Stomach (tissue), 4 donors: Measurements from ENCODE around the gene HTR3C.

Source experiments
- EP300 ChIP-seq: sonication (generic); formaldehyde crosslinking; IDR thresholded peaks from one replicate; pipeline ENCODE4 v1.6.1; 2017; ENCODE audit warnings: antibody characterized with exemption
- TF ChIP-seq, protein P1 (sequence below), 7 experiments: fragments of 450-650 bp in 4 of 7; fragments of 200-600 bp in 3 of 7; sonication (generic) in 3 of 7; IDR thresholded peaks; one replicate each; pipeline ENCODE4 v1.5.1; 2016 to 2019; ENCODE audit warnings: antibody characterized with exemption in 7 of 7, control low read depth in 2 of 7, mild to moderate bottlenecking in 1 of 7

DNA sequence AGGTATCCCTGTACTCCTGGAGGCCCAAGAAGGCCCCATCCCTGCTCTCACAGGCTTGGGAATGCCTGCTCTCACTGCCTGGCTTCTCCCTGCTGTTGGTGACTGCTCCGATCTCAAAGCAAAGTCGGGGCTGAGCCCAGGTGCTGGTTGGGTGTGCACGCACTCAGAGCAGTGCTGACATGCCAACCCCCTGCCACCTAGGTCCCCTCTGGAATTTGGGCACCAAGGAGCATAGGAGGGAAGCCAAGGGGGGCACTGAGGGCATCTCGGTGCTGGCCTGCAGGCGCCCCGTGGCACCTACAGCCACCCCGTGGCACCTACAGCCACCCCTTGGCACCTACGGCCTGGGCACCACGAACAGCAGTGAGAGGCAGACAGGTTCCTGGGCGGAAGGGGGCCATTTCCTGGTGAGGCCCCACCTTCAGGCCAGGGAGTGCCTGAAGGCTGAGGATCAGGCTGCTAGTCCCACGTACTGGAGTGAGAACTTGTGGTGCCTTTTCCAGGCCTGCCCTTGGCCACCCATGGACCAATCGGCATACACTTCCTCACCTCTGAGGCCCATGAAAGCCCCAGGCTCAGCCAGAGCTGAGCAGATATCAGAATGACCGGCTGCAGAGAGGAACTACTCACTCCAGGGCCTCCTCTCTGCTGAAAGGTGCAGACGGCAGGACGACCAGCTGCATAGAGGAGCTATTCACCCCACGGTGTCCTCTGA, 28.4 kb downstream of the HTR3C start:
- TF ChIP-seq, protein P1, sequence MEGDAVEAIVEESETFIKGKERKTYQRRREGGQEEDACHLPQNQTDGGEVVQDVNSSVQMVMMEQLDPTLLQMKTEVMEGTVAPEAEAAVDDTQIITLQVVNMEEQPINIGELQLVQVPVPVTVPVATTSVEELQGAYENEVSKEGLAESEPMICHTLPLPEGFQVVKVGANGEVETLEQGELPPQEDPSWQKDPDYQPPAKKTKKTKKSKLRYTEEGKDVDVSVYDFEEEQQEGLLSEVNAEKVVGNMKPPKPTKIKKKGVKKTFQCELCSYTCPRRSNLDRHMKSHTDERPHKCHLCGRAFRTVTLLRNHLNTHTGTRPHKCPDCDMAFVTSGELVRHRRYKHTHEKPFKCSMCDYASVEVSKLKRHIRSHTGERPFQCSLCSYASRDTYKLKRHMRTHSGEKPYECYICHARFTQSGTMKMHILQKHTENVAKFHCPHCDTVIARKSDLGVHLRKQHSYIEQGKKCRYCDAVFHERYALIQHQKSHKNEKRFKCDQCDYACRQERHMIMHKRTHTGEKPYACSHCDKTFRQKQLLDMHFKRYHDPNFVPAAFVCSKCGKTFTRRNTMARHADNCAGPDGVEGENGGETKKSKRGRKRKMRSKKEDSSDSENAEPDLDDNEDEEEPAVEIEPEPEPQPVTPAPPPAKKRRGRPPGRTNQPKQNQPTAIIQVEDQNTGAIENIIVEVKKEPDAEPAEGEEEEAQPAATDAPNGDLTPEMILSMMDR (IDR thresholded peaks at IDR 0.05) = no peak
- no peak for TF ChIP-seq EP300
